ENCODE measurements around the gene SGO2. TPM values are rescaled to one million over a fixed set of nuclear protein-coding genes. Genes with fewer than 3 reads are reported as not detected.

Gene SGO2
- total and polyA plus RNA-seq, 2 of the 13 experiments (the other 11 are each of a cell fraction or from before 2014, with no cell fraction given): 5.1 to 16.2 TPM

DNA sequence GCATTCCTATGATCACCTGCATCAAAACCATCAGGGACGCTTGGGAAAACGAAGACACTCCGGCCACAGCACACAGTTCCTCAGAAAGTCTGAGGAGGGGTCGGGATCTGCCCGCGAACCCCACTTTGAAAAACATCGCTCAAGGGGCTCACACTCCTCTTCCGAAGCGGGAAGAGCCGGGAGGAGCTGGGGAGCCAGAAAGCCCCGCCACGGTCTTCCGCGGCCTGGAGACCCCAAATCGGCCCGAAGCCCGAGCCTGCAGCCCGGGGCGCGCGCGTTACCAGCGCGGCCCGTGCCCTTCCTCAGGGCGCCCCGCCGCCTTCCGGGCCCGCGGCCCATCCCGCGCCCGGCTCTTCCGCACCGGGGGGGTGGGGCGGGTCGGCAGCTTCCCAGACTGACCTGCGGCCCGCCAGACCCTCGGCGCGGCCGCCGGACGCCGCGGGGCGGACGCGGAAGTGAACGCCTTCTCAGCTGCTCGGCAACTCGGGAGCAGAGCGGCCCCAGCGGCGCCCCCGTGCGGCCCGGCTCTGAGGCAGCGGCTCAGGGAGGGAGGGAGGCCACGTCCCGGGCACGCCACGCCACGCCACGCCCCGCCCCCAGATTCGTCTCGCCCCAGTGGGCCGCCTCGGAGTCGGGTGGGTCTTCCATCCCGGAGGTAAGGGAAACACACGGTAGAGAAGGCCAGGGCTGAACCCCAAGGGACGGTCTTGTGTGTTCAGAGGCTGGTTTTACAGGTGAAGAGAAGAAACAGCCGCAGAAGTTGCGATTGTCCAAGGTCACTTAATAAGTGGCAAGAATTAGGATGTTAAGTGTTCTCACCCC, 16.2 kb upstream of the SGO2 start, which contains the start of gene KCTD18 (continued):
- TF ChIP-seq, protein P1, sequence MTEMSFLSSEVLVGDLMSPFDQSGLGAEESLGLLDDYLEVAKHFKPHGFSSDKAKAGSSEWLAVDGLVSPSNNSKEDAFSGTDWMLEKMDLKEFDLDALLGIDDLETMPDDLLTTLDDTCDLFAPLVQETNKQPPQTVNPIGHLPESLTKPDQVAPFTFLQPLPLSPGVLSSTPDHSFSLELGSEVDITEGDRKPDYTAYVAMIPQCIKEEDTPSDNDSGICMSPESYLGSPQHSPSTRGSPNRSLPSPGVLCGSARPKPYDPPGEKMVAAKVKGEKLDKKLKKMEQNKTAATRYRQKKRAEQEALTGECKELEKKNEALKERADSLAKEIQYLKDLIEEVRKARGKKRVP (CRISPR knock-in tag; IDR thresholded peaks at IDR 0.05): 0 out of 4 replicates have a peak, but pooled peaks of 1 of the 2 experiments have one; percentile 71
- peak; percentile 85 for TF ChIP-seq HOMEZ (CRISPR knock-in tag; IDR thresholded peaks at IDR 0.05; ENCODE audit: low read depth)
- peak; percentile 82; the same call in 1 of the 2 replicates for TF ChIP-seq KDM2A (CRISPR knock-in tag; IDR thresholded peaks at IDR 0.05; ENCODE audit: borderline replicate concordance, low read depth)
- TF ChIP-seq, protein P2, sequence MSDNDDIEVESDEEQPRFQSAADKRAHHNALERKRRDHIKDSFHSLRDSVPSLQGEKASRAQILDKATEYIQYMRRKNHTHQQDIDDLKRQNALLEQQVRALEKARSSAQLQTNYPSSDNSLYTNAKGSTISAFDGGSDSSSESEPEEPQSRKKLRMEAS (IDR thresholded peaks at IDR 0.05): peak; percentile 92
- TF ChIP-seq SIN3B (IDR thresholded peaks at IDR 0.05; ENCODE audit: low read length): peak; percentile 44; the same call in 1 of the 2 replicates
- peak; percentile 86; the same call in 1 of the 2 replicates for TF ChIP-seq ZFP36L1 (CRISPR knock-in tag; IDR thresholded peaks at IDR 0.05)
- TF ChIP-seq ZFP62 (CRISPR knock-in tag; IDR thresholded peaks at IDR 0.05): no peak
- TF ChIP-seq AKAP8 (CRISPR knock-in tag; IDR thresholded peaks at IDR 0.05): peak; percentile 72; the same call in 1 of the 2 replicates
- TF ChIP-seq SOX6 (IDR thresholded peaks at IDR 0.05): no peak
- TF ChIP-seq SOX6 (CRISPR knock-in tag; IDR thresholded peaks at IDR 0.05): no peak; the same call in 1 of the 2 replicates
- no peak for TF ChIP-seq MAFK (conservative IDR thresholded peaks at IDR 0.05 in 1 of 2, IDR thresholded peaks at IDR 0.05 in 1 of 2; ENCODE audit: low read length in 2 of 2)
- TF ChIP-seq CHD2 (IDR thresholded peaks at IDR 0.05; ENCODE audit: low read depth, low read length): peak; percentile 53
- TF ChIP-seq, protein P3, sequence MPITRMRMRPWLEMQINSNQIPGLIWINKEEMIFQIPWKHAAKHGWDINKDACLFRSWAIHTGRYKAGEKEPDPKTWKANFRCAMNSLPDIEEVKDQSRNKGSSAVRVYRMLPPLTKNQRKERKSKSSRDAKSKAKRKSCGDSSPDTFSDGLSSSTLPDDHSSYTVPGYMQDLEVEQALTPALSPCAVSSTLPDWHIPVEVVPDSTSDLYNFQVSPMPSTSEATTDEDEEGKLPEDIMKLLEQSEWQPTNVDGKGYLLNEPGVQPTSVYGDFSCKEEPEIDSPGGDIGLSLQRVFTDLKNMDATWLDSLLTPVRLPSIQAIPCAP (CRISPR knock-in tag; IDR thresholded peaks at IDR 0.05; ENCODE audit: low read depth): no peak
- no peak for TF ChIP-seq SRF (IDR thresholded peaks at IDR 0.05; ENCODE audit: low read depth, low read length)
- TF ChIP-seq ZNF619 (CRISPR knock-in tag; IDR thresholded peaks at IDR 0.05): peak; percentile 96; the same call in 1 of the 2 replicates
- no peak for TF ChIP-seq ZNF446 (CRISPR knock-in tag; IDR thresholded peaks at IDR 0.05)
- no peak for TF ChIP-seq SOX13 (IDR thresholded peaks at IDR 0.05)
- TF ChIP-seq SOX13 (CRISPR knock-in tag; conservative IDR thresholded peaks at IDR 0.05 in 1 of 2, IDR thresholded peaks at IDR 0.05 in 1 of 2): peak in 1 of 2 experiments; percentile 66; a peak in 2 of 4 replicates
- TF ChIP-seq HDAC2 (CRISPR knock-in tag; IDR thresholded peaks at IDR 0.05): peak; percentile 97

Measured in HepG2 (cell line).